GF-D8 (cell line): ENCODE data around the gene ENOX1.
"Not testable (repeated sequence)": the region's sequence is repeated elsewhere in the genome, so short reads cannot be mapped to it uniquely, and the experiment has no call there.

Source experiments
- DNase-seq: peaks from one replicate; lab custom pipeline; 2025; lab: John Stamatoyannopoulos, UW

Gene ENOX1

DNA sequence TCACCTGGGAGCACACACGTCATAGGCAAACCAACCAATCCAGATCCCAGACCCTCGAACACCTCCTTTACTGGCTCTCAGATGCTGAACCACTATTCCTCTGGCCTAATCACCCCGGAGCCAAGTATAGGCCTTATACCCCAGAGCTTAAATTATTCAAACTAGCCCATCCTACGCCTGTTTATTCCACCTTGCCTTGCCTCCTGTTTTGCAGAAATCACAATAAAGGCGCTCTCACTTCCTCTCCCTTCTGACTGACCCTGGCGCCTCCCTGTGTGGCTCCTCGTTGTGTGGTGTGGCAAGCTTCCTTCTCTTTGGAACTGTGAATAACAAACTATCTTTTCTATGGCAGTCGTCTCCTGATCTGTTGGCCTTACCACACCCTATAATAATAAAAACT lies 354.9 kb downstream of the ENOX1 start:
- no peak for DNase-seq

DNA sequence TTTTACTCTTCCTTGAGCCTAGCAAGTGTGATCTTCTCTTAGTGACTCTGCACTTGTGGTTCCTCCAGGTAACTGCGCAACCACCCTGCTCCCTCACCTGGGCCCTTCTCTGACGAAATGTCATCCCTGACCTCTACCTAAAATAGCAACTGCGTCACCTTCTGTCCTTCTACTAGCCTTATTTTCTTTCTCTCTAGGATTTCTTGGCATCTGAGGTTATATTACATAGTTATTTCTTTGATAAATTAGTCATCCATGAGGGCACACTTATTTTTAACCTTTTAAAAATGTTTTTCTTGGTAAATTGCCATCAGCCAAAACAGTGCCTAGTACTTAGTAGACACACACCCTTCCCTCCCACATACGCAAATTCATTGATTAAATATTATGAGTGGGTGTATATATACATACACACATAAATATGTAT lies 355.5 kb downstream of the ENOX1 start:
- no peak for DNase-seq

DNA sequence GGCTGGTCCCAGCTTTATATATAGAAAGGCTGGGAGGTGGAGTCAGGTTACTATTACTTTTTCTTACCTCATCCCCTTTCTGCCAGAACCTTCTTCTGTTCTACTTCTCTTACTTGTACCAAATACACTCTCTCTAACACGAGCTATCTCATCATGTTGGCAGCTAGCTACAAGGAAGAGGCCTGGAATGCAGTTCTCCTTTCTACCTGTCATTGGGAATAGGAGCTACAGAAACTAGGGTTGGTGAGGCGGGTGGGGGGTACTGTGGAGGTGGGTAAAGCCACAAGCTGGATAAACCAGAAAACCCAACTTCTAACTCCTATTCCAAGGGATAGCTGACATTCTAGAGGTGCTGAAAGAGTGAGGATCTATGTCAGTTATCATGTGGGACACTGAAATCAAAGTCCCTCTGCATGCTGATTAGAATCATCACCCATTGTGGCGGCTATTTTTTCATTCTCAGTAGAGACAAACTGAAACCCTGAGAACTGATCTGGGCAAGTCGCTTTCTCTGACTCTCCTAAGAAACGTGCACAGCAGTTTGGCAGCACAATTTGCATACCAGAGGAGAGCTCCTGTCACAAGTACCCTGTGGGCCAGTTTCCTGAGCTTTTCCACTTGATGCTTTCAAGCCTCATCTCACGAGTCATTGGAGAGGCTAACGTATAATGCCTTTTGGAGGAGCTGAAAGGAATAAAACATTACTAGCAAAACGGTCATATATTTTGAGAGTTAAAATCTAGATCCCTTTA lies 358.1 kb downstream of the ENOX1 start:
- DNase-seq: no peak

- no peak for DNase-seq
Observed at GRCh38 chr13:43426355-43426754, 360.4 kb downstream of the ENOX1 start.

- DNase-seq: no peak
Observed at GRCh38 chr13:43425234-43425633, 361.5 kb downstream of the ENOX1 start.

DNA sequence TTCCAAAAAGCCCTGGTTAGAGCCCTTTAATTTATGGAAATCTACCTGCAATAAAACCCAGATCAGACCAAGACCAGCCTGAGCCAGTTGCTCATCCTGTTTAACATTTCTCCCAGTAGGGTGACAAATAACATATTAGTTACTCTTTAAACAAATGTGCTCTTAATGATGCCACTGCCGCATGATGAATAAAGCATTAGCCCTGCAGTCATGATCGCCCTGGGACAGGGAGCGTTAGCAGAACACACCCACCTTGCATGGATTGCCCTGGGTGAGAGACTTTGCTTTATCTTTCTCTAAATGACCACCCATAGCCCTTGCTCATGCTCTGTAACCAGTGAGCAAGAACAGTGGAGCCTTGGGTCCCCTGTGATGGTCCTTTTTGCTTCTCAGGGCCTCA lies 362.4 kb downstream of the ENOX1 start:
- DNase-seq: no peak

GRCh38 chr13:43422116-43422515 lies 364.7 kb downstream of the ENOX1 start:
- no peak for DNase-seq

GRCh38 chr13:43416842-43417241 lies 369.9 kb downstream of the ENOX1 start:
- DNase-seq: not testable (repeated sequence)

DNA sequence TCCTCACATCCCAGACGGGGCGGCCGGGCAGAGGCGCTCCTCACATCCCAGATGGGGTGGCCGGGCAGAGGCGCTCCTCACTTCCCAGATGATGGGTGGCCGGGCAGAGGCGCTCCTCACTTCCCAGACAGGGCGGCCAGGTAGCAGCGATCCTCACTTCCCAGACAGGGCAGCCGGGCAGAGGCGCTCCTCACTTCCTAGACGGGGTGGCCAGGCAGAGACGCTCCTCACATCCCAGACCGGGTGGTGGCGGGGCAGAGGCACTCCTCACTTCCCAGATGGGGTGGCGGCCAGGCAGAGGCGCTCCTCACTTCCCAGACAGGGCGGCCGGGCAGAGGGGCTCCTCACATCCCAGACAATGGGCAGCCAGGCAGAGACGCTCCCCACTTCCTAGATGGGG lies 370.4 kb downstream of the ENOX1 start:
- not testable (repeated sequence) for DNase-seq

DNA sequence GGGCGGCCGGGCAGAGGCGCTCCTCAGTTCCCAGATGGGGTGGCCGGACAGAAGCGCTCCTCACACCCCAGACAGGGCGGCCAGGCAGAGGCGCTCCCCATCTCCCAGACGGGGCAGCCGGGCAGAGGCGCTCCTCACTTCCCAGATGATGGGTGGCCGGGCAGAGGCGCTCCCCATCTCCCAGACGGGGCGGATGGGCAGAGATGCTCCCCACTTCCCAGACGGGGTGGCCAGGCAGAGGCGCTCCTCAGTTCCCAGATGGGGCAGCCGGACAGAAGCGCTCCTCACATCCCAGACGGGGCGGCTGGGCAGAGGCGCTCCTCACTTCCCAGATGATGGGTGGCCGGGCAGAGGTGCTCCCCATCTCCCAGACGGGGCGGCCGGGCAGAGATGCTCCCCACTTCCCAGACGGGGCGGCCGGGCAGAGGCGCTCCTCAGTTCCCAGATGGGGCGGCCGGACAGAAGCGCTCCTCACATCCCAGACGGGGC lies 370.8 kb downstream of the ENOX1 start:
- DNase-seq: not testable (repeated sequence)

GRCh38 chr13:43414111-43414510 lies 372.7 kb downstream of the ENOX1 start:
- DNase-seq: no peak

GRCh38 chr13:43411741-43412140 lies 375.0 kb downstream of the ENOX1 start:
- no peak for DNase-seq

GRCh38 chr13:43411211-43411610 lies 375.6 kb downstream of the ENOX1 start:
- DNase-seq: no peak

DNA sequence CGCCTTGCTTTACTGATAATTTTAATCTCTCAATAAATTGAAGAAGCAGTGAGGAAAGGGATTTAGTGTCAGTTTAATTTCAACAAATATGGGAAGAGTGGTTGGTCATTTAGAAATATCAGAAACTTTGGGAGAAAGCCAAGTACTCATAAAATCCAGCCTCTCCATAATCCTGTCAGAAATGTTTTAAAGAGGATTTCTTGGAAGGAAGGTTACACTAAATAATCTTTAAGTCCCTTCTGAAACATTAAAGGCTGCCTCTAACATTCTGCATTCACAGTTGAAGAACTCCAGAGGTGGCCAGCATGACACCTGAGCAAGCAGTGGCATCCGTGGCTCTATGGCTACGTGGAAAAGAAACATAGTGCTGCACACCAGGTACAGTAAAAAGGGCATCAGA lies 378.5 kb downstream of the ENOX1 start:
- no peak for DNase-seq

GRCh38 chr13:43407023-43407581 lies 379.7 kb downstream of the ENOX1 start:
- no peak for DNase-seq

DNA sequence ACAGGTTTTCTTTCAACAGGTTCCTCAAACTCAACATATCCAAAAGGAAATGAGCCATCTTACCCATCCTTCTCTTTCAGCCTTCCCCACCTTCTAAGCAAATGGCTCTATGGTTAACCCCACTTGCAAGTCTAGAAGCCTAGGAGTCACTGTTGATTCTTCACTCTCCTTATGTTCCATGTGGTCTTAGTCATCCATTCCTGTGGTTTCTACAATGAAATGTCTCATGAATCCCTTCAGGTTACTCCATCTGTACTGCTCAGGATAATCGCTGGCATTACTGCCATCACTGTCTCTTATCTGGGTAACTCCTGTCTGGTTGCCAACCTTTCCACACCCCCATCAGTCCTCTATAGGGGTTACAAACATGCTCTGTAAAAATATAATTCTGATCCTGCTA lies 381.3 kb downstream of the ENOX1 start:
- no peak for DNase-seq

GRCh38 chr13:43402380-43402779 lies 384.4 kb downstream of the ENOX1 start:
- DNase-seq: no peak

GRCh38 chr13:43401361-43401760 lies 385.4 kb downstream of the ENOX1 start:
- DNase-seq: no peak

- DNase-seq: no peak
Observed at GRCh38 chr13:43397111-43397510, 389.7 kb downstream of the ENOX1 start.

- DNase-seq: no peak
Observed at GRCh38 chr13:43391036-43391435, 395.7 kb downstream of the ENOX1 start.

- no peak for DNase-seq
Observed at GRCh38 chr13:43390619-43391018, 396.2 kb downstream of the ENOX1 start.

GRCh38 chr13:43389983-43390382 lies 396.8 kb downstream of the ENOX1 start:
- DNase-seq: no peak

GRCh38 chr13:43389573-43389972 lies 397.2 kb downstream of the ENOX1 start:
- no peak for DNase-seq
